Measurements from ENCODE around the gene PHACTR1. TPM values are rescaled to one million over a fixed set of nuclear protein-coding genes. Genes with fewer than 3 reads are reported as not detected.

The PHACTR1 gene
- total RNA-seq, 2 experiments from 2014 or later, result 1.3 to 2.3 TPM

DNA sequence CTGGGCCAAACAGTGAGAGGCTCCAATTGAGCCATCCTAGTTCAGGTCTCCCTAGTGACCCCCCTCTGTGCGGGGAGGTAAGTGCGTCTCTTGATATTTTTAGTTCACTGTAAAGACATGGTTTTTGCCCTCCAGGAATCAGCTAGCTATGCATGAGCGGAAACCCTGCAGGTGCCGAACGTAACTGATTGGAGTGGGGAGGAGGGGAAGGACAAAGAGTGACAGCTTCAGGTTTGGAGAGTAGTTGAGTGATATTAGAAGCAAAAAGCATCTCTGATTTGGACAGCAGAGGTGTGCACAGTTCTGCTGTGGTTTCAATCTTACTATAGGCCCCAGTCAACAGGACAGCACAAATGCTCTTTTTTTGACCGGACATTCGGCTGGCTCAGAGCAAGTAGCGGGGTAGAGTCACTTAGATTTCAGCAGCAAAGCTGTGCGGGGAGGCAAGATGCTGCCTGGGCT is 580.0 kb downstream of the PHACTR1 start:
- Histone ChIP-seq H3K27ac (ENCODE audit: low read depth in 1 of 2, low read length in 2 of 2) (no peak overlapping the region), H3K9me3 (ENCODE audit: control insufficient read depth in 1 of 2, insufficient read depth in 1 of 2, low read length in 2 of 2) (peaks cover 0 to 1% of the 10 kb centered on the region in 2 experiments), H3K36me3 (ENCODE audit: insufficient read depth, low read length) (peaks cover 62% of the 10 kb centered on the region), H3K4me1 (ENCODE audit: insufficient read depth, low read length) (no peaks in the 10 kb centered on the region), H3K4me3 (ENCODE audit: low read length) (no peak overlapping the region), H3K27me3 (ENCODE audit: control insufficient read depth in 1 of 2, insufficient read depth in 2 of 2, low read length in 2 of 2) (no peaks in the 10 kb centered on the region)
- no peaks in the 10 kb centered on the region for H3K9me3 Mint-ChIP-seq
- ChIA-PET CTCF (no interaction called here), POLR2A (no interaction called here)
- DNase-seq (no peak), ATAC-seq (ENCODE audit: poor library complexity) (no peak)
- no peaks in the 10 kb centered on the region for H3K27me3 Mint-ChIP-seq
- TF ChIP-seq, protein P1, sequence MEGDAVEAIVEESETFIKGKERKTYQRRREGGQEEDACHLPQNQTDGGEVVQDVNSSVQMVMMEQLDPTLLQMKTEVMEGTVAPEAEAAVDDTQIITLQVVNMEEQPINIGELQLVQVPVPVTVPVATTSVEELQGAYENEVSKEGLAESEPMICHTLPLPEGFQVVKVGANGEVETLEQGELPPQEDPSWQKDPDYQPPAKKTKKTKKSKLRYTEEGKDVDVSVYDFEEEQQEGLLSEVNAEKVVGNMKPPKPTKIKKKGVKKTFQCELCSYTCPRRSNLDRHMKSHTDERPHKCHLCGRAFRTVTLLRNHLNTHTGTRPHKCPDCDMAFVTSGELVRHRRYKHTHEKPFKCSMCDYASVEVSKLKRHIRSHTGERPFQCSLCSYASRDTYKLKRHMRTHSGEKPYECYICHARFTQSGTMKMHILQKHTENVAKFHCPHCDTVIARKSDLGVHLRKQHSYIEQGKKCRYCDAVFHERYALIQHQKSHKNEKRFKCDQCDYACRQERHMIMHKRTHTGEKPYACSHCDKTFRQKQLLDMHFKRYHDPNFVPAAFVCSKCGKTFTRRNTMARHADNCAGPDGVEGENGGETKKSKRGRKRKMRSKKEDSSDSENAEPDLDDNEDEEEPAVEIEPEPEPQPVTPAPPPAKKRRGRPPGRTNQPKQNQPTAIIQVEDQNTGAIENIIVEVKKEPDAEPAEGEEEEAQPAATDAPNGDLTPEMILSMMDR (IDR thresholded peaks at IDR 0.05), result no peak
- H3K36me3 Mint-ChIP-seq (ENCODE audit: low read depth), result peaks cover 96% of the 10 kb centered on the region
- no peak overlapping the region for H3K4me3 Mint-ChIP-seq
- H3K27ac Mint-ChIP-seq, result no peak overlapping the region
- intact Hi-C loops (cut with DNase I, micrococcal nuclease), result no loop called here
- H3K4me1 Mint-ChIP-seq (ENCODE audit: low read depth), result no peaks in the 10 kb centered on the region

DNA sequence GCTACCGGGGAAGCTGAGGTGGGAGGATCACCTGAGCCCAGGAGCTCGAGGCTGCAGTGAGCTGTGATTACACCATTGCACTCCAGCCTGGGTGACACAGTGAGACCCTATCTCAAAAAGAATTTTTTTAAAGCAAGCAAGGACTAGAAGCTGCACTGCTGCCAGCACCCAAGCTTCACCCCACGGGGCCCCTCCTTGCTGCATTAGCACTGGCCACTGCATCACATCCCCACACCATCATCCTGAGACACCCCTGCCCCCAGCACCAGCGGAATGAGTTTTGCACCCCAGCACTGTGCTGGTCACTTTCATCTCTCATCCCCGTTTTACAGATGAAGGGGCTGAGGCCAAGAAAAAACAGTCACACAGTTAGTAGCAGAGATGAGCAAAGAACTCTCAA is 580.8 kb downstream of the PHACTR1 start:
- no peak for DNase-seq
- Mint-ChIP-seq H3K36me3 (ENCODE audit: low read depth) (peaks cover 95% of the 10 kb centered on the region), H3K4me3 (no peak overlapping the region), H3K9me3 (no peaks in the 10 kb centered on the region), H3K27me3 (no peaks in the 10 kb centered on the region), H3K4me1 (ENCODE audit: low read depth) (peaks cover under 1% of the 10 kb centered on the region), H3K27ac (no peak overlapping the region)
- Histone ChIP-seq H3K9me3 (ENCODE audit: control insufficient read depth in 1 of 2, insufficient read depth in 1 of 2, low read length in 2 of 2) (no peaks in the 10 kb centered on the region), H3K36me3 (ENCODE audit: insufficient read depth, low read length) (peaks cover 65% of the 10 kb centered on the region), H3K4me3 (ENCODE audit: low read length) (no peak overlapping the region), H3K4me1 (ENCODE audit: insufficient read depth, low read length) (peaks cover 3% of the 10 kb centered on the region), H3K27ac (ENCODE audit: low read depth in 1 of 2, low read length in 2 of 2) (no peak overlapping the region), H3K27me3 (ENCODE audit: control insufficient read depth in 1 of 2, insufficient read depth in 2 of 2, low read length in 2 of 2) (no peaks in the 10 kb centered on the region)
- ChIA-PET POLR2A (no interaction called here), CTCF (no interaction called here)
- ATAC-seq (ENCODE audit: poor library complexity), result no peak
- intact Hi-C loops (cut with DNase I, micrococcal nuclease), result no loop called here
- TF ChIP-seq, protein P1 (IDR thresholded peaks at IDR 0.05), result no peak

DNA sequence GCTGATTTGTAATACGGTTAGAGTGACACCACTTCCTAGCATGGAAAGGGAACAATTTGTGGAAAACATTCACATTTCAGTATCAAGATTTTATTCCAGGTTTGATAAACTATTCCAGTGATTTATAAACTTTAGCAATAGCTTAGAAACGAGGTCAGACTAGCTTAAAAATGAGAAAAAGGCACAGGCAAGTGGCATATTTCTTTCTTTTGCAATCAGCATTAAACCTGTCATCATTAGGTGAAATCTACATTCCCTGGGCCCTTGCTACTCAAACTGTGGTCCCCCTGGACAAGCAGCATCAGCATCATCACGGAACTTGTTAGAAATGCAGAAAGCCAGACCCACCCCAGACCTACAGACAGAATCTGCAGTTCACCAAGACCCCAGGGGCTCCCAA is 581.9 kb downstream of the PHACTR1 start:
- peaks cover 66% of the 10 kb centered on the region for H3K36me3 ChIP-seq (ENCODE audit: insufficient read depth, low read length)
- no peaks in the 10 kb centered on the region for H3K27me3 ChIP-seq (ENCODE audit: control insufficient read depth in 1 of 2, insufficient read depth in 2 of 2, low read length in 2 of 2)
- H3K4me3 Mint-ChIP-seq, result no peak overlapping the region
- DNase-seq (no peak), ATAC-seq (ENCODE audit: poor library complexity) (no peak)
- intact Hi-C loops (cut with DNase I, micrococcal nuclease), result no loop called here
- H3K27ac Mint-ChIP-seq, result no peak overlapping the region
- no peak overlapping the region for H3K27ac ChIP-seq (ENCODE audit: low read depth in 1 of 2, low read length in 2 of 2)
- CTCF ChIA-PET, result no interaction called here
- TF ChIP-seq, protein P1 (IDR thresholded peaks at IDR 0.05), result no peak
- H3K36me3 Mint-ChIP-seq (ENCODE audit: low read depth), result peaks cover 95% of the 10 kb centered on the region
- no peak overlapping the region for H3K4me3 ChIP-seq (ENCODE audit: low read length)
- H3K4me1 ChIP-seq (ENCODE audit: insufficient read depth, low read length), result peaks cover 13% of the 10 kb centered on the region
- POLR2A ChIA-PET, result no interaction called here
- H3K27me3 Mint-ChIP-seq, result no peaks in the 10 kb centered on the region
- H3K9me3 Mint-ChIP-seq, result no peaks in the 10 kb centered on the region
- no peaks in the 10 kb centered on the region for H3K9me3 ChIP-seq (ENCODE audit: control insufficient read depth in 1 of 2, insufficient read depth in 1 of 2, low read length in 2 of 2)
- H3K4me1 Mint-ChIP-seq (ENCODE audit: low read depth), result peaks cover 11% of the 10 kb centered on the region

Measured in CD4-positive, alpha-beta T cell (primary cell).